Fibroblast of peridontal ligament (primary cell): ENCODE results near the gene AHSG.

Experiments used
- DNase-seq: peaks from one replicate; pipeline ENCODE4 v3.0.0-alpha.2; 2010; ENCODE audit errors: extremely low read depth

AHSG gene

DNA sequence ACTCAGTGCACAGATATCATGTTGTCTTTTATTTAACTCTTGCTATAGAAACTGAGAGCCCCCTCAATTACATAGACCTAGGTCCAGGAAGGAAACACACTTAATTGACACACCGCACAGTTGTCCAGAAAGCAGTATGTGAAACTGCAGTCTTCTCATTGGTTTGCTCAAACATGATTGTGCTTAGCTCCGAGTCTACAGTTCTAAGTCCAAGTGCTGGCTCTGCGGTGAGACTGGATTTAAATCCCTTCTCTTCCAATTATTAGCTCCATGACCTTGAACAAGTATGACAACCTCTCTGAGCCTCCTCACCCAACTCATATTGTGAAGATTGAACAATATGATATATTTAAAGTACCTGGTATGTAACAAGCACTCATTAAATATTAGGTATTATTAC lies 19.0 kb upstream of the AHSG start:
- no peak for DNase-seq

DNA sequence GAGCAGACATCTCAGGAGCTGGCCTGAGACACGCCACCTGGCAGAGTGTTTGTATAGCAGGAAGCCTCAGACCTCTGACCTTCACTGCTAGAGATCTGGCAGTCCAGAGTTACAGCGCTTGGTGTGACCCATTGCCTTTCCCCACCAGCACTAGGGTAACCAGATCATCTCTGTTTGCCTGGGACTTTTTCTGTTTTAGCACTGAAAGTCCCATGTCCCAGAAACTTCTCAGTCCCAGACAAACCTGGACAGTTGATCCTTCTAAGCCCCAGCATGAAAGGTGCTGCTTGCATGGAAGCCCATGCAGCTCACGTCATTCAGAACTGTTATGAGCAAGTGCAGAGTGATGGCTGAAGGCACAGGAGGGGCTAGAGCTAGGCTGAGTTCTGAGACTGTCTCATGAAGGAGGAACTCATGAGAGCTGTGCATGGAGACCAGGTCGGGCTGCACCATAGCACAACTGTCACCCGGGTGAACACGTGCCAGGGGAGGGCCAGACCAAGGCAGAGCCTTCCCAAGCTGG lies 18.2 kb upstream of the AHSG start:
- DNase-seq, result no peak

DNA sequence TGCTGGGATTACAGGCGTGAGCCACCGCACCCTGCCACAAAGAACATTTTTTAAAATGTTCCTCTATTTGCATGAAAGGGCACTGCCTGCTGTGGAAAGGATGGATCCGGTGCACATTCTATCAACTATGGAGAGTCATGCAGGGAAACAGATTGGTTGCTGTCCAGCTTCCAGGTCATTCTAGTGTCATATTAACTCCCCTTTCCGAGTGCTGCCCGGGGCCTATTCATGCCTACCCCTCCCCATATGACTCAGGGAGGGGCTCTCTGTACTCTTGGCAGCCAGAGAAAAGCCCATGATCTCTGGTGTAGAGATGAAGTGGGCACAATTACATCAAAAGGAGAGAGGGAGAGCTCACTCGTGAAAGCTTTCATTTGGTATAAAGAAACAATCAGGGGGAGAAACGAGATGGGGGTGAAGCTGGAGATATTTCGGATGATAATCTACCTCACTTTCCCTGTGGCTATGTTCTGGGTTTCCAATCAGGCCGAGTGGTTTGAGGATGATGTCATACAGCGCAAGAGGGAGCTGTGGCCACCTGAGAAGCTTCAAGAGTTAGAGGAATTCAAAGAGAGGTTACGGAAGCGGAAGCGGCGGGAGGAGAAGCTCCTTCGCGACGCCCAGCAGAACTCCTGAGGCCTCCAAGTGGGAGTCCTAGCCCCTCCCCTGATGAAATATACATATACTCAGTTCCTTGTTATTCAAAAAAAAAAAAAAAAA lies 16.1 kb upstream of the AHSG start:
- DNase-seq, result no peak

DNA sequence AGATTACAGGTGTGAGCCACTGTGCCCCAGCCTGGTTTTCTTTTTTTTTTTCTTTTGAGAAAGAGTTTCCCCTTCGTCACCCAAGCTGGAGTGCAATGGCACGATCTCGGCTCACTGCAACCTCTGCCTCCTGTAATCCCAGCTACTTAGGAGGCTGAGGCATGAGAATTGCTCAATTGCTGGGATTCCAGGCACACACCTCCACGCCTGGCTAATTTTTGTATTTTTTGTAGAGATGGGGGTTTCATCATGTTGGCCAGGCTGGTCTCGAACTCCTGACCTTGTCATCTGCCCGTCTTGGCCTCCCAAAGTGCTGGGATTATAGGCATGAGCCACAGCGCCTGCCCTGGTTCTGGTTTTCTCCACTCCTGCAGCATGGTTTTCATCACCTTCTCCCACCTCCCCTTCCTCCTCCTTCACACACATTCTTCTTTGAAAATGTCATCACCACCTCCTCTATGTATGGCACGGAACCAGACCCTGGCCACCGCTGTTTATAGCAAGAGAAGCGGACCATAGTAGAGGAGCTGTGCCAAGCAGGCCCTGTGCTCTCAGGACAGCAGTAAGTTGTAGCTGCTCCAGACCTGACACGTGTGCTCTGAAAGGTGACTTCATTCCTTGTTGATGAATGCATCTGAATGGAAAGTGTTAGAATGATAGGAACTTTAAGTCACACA lies 14.6 kb upstream of the AHSG start:
- peak; percentile 49 for DNase-seq

DNA sequence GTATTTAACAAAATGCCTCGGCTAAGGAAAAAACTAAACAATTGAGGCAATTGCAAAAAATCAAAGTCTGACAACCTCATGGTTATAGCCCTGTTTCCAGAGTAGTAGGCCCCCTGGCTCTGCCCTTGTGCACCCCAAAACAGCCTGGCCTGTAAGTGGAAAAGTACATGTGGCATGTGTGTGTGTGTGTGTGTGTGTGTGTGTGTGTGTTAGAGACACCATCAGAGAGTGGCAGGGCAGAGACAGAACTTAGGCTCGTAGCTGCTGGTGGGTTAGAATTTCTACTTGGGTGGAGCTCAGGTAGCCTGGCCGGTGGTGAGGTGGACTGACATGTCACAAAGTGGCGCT lies 14.1 kb upstream of the AHSG start:
- DNase-seq, result no peak

DNA sequence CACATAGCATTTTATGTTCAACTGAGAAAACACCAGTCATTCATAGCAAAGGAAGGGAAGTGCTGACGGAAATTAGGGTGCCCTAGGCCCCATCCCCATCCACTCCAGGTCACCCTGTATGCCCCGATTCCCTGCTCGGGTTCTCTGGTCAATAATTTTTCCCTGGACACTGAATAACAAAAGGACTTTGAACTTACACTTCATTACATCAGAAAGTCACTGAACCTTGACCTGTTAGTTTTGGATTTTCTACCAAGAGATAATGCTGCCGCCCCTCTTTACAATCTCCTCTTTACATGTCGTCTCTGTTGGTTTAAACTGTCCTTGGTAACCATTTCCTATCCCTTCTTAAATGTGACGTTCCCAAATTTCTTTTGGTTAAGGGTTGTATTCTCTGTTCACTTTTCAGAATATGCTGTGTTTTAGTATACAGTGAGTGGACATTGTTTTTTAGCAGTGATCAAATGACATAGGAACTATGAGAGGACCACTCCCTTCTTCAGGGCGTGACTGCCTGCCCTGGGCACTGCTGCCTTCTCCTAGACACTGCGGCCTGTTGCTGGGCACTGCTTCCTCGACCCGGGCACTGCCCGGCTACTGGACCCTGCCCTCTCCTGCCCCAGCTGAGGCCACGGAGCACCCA lies 13.6 kb upstream of the AHSG start:
- DNase-seq, result no peak

DNA sequence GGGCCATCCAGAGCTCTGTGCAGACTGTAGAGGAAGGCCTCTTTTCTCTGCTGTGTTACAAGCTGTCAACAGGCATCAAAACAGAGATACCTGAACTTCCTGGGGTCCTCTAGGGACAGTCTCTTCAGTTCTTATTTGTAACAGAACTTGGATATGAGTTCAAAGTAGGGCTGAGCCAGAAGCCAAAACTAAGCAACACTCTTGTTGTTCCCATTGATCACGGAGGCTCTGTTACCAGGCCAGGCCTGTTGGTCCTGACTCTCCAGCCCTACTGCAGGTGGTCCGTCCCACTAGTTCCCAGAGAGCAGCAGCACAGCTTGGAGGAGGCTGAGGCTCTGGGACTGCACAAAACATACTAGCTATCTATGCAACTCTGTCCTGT lies 13.1 kb upstream of the AHSG start:
- DNase-seq, result no peak

DNA sequence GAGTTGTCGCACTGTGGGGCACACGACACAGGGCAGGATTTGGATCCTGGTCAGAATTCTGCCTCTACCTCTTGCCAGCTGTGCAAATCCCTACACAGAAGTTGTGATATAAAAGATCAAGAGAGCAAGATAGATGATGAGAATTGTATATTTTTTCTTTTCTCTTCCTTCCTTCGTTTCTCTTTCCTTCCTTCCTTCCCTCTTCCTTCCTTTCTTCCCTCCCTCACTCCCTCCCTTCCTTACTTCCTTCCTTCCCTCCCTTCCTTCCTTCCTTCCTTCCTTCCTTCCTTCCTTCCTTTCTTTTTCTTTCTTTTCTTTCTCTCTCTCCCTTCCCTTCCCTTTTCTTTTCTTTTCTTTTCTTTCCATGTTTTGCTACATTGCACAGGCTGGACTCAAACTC lies 12.0 kb upstream of the AHSG start:
- DNase-seq, result no peak

DNA sequence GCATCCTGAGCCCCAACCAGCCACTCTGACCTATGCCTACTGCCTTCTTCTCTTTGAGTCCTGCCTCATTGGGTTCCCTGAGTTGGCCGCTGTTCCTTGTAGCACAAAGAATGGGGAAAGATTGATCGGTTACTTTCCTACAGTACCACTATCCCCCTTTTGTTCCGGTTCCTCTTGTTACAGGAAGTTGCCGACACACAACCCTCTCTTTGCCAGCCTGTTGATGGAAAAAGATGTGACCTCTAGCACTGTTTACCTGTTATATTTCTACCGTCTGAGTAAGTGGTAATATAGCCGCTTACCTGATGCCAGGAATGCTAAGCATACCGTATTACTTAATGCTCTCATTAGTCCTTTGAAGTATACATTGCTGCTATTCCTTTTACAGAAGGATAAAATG lies 9.7 kb upstream of the AHSG start:
- DNase-seq, result no peak

DNA sequence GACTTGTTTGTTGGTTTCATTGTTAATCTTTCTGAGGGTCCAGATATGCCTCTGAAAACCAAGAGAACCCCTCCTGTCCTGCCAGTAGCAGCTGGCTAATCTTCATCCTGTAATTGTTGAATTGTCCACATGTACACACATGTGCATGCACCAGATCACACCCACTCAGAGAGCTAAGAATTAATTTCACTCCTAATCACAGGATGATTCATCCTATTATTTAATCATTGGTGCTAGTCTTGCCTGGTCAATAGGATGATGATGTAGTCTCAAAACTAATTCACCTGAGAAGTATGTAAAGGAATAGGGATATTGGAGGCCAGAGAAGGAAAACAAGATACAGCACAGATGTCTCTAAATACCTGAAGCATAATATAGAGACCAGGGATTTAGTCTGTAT lies 7.8 kb upstream of the AHSG start:
- no peak for DNase-seq

DNA sequence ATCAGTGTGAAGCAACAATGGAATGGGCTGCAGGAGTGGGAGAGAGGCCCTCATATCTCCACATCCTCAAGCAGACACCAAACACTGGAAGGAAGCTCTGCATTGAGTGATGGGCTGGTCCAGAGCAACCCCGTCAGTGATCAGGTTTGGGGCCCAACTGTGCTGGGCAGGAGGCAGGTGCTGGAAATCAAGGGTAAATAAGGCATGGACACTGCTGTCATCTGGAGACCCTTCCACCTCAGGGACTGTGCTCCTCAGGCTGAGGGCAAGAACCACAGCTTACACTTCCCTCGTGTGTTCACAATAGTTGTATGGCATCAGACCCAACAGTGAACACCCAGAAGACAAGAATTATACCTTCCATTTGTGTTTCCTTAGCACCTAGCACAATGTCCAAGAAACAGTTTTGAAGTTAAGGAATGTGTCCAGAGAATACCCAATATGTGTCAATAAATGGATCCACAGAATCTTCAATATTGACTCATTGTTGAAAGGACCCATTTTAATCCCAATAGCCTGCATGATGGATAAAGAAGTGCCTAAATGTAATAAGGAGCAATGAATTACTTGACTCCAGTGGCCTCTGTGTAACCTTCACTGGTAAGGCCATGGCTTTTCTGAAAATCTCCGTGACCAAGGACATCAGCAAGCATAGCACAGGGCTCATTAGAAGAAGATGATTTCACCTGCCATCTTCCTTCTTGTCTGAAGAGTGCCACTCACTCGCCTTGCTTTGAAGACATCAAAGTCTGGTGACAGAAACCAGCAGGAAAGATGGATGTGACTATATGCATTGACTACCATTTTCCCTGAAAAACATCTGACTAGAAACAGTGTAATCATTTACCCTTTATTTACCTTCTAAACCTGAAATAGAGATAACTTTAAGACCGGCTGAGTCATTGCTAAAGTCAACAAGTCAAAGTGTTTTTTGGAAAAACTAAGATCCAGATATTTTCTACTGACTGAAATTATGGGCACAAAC lies 7.0 kb upstream of the AHSG start:
- no peak for DNase-seq

DNA sequence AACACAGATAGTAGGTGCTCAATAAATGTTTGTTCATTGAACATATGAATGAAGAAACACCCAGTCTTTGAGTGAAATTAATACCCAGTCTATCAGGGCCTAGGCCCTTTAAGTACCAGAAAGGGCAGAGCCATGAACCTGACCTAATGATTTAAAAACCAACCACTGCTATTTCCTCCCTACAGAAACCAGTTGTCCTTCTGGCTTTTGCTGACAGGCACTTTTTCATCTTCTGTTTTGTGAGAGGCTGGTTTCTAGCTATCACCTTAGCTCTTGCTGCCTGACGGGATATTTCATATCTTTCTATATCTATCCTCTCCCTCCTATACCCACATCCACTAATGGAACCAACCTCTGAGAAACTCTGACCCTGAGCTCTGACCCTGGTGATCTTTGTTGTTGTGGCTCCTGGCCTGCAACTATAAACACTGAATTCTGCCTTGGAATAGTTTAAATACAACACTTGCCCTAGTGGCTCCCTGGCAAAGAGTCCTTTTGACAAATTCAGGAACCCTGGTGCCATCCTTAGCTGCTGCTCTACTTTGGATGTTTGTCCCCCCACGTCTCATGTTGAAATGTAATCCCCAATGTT lies 4.1 kb upstream of the AHSG start:
- no peak for DNase-seq

DNA sequence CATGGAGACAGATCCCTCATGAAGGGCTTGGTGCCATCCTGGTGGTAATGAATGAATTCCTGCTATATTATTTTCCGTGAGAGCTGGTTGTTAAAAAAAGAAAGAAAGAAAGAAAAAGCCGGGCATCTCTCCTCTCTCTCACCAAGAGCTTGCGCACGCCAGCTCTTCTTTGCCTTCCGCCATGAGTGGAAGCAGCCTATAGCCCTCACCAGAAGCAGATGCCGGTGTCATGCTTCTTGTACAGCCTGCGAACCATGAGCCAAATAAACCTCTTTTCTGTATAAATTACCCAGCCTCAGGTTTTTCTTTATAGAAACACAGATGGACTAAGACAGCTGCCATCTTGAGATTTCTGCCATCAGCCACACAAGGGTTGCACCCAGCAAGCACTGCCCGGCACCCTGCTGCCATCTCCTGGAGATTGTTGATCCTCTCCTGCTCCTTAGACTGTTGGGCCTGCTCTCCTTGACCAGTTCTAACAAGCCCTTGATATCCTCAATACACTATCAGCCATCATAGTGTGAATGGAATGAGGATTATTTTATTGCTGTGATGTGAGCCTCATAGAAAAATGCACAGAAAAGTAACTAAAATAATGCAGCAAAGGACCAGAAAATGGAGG lies 3.5 kb upstream of the AHSG start:
- DNase-seq, result no peak

DNA sequence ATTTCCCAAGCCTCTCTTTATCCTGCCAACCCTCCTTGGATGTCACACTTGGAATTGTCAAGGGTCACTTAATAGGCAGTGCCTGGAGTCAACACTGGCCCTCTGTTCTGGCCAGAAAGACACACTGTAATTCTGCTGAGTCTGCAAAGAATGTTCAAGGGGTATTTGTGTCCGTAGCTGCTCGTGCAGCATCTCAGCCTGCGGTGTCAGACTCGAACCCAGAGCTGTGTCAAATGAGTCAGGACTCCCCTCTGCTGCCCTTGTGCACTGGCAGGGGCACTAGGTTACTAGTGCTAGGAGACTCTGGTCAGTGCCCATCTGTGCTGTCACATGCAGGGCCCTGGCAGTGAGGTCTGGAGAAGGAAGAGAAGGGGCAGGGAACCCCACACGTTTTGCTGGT lies 795 bp upstream of the AHSG start:
- DNase-seq, result no peak

DNA sequence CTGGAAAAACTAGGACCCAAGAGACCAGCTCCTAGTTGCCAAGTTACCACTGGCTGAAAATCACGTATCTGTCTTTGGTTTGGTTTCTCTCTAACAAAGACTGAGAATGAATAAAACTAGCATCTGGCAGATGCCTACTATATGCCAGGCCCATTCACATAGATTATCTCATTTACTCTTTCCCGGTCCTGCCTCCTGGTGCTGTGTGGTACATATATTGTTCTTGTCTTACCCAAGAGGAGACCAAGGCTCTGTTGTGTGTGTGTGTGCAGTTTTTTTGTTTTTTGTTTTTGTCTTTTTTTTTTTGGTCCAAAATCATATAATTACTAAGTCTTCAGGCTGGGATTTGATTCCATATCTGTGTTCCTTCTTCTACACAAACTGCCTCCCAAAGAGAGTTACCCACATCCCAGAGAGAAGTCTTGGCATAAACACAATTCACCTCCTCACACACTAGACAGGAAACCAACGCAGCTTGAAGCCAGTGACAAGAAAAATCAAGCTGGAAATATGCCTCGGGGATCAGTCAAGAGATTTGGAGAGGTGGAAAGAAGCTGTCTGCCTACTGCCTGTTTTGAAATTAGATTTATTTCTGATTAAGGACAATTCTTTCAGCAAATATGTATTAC lies 891 bp downstream of the AHSG start:
- no peak for DNase-seq

DNA sequence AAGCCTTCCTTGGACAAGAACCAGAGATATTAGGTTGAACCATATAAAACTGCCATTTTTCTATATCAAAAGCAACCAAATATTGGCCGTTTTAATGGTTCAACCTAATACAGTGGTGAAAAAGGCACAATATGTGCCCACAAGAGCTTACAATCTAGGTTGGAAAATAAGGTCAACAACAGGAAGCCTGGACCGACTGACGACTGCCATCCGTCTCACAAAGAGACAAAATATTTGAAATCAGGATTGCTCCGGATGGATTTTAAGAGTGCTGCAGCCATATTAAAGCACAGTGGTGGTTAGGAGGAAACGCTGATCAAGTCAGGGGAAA lies 1.4 kb downstream of the AHSG start:
- DNase-seq, result no peak

DNA sequence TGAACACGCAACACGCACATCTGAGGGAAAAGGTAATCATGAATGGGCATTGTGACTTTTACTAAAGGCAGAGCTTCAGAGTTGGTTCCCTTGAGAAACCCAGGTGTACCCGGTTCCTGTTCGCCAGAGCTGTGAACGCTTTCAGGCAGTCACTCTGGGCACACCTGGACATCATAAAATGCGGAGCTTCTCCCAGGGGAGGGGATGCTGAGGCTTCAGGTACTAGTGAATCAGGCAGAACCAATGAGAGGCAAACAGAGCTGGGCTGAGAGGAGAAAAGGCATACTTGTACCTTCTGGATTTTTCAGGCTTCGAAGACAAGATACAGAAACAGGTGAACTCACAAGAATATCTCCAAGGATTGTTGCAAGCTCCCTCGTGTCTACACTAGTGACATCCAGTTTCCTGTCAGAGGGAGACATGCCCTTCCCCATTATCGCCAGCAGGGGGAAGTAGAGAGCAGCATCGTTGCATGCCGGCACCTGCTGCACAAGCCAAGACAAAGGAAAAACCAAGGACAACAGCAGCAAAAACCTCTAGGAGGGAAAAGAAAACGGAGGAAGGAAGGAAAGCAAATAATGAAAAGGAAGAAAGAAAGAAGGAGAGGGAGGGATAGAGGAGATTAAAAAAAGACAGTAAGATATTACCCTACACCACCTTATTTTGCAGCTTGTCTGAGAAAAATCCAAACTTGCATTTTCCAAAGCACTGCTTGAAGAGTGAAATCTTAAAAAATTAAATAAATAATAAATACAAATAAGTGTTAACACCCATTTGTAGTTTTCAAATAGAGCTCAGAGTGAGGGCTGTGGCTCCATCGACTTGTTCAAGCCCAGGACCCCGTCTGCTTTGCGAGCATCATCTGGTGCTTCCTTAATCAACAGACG lies 2.0 kb downstream of the AHSG start:
- peak; percentile 74 for DNase-seq

DNA sequence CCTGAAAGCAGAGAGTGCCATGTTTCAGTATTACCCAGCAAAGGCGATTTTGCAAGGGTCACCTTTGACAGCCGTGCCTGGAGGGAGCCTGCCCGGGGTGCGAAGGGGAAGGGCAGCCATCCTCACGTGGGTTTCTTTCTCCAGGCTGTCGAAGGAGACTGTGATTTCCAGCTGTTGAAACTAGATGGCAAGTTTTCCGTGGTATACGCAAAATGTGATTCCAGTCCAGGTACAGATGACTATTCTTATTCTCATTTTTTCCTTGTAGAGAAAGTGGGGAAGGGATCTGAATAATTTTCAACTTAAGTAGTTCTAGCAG lies 3.4 kb downstream of the AHSG start:
- DNase-seq, result no peak

DNA sequence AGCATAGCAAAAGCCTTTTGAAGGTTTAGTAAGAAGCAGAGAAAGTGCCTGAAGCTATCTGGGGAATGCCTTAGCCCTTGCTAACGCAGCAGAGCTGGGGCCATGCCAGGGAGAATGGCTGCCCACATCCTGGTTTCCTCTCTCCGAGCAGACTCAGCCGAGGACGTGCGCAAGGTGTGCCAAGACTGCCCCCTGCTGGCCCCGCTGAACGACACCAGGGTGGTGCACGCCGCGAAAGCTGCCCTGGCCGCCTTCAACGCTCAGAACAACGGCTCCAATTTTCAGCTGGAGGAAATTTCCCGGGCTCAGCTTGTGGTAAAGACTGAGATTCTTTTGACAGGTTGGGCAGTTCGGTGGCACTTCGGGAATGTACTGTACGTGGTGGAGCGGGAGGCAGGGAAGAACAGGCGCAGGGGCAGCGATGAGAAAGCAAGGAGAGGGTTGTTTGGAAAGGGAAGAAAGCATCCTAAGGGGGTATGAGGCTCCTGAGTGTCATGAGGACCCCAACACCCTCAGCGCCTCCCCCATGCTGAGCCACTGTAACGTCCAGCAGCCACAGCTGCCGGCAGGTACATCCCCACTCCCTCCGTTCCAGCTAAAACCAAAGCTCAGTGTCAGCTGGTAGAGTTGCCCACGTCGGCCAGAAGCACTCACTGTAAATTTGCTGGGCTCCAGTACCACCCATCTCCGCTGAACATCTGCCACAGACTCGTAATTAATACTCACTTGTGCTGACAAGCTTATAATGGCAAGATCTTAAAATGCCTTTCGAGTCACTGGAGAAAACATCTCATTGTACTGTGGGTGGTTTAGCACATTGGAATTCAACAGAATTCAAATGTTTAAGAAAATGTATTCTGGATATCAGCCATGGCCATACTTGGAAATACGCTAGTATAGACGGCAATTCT lies 4.4 kb downstream of the AHSG start:
- peak; percentile 93 for DNase-seq
